ENCODE results near the gene KCNN1. TPM values are rescaled to one million over a fixed set of nuclear protein-coding genes. Genes with fewer than 3 reads are reported as not detected.

The KCNN1 gene
- total and polyA plus RNA-seq, 2 of the 13 experiments (the other 11 are each of a cell fraction or from before 2014, with no cell fraction given), result 0.04 TPM; not detected in 1

DNA sequence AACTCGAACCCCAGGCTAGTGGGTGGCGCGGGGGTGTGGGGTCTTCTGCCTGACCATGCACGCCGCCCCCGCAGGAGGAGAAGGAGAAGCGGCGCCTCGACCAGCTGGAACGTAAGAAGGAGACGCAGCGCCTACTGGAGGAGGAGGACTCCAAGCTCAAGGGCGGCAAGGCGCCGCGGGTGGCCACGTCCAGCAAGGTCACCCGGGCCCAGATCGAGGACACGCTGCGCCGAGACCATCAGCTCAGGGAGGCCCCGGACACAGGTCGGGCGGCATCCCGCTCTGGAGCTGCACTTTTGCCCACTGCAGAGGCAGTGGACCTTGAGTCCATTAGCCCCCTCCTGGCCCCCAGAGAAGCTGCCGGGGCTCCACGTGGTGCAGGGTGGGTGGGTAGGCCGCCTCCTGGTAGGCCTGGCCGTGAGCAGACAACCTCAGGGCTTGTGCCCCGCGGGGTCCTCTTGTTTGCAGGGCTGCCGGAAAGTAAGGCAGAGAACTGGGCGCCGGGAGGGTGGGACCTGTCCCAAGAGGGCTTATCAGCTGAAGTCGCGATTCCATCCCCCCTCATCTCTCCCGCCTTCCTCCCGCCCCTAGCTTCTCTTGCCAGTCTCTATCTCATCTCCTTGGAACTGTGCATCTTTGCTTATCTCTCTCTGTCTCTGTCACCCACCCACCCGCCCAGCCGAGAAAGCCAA is 24.2 kb upstream of the KCNN1 start:
- 97% methylated on average over 24 of the region's 41 CpGs for WGBS (ENCODE audit: low lambda C conversion rate)
- no peak overlapping the region for H2AFZ ChIP-seq (ENCODE audit: low read length)
- ChIA-PET CTCF (ENCODE audit: low intra/inter-chr PET ratio, low total read pairs) (no interaction called here), POLR2A (no interaction called here)
- no peak for FAIRE-seq
- no peak for ATAC-seq
- no peak overlapping the region for H3K4me3 ChIP-seq (replicated peaks in 1 of 3; ENCODE audit: insufficient read depth in 1 of 3, low read depth in 2 of 3, low read length in 3 of 3)
- intact Hi-C loops (cut with micrococcal nuclease; ENCODE audit: unreplicated experiment) (no loop called here), in situ Hi-C loops (cut with HindIII; ENCODE audit: extremely low pct_ligation_motif_present, low pct_unique_long_range_greater_than_20kb) (loop anchor here (25.0 kb wide), 1 partner anchor 120 kb away; no protein-coding TSS in a partner anchor)
- no peak overlapping the region for H3K9ac ChIP-seq (ENCODE audit: insufficient read depth, low read depth, low read length)
- TF ChIP-seq, protein P1, sequence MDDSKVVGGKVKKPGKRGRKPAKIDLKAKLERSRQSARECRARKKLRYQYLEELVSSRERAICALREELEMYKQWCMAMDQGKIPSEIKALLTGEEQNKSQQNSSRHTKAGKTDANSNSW (CRISPR knock-in tag; IDR thresholded peaks at IDR 0.05; ENCODE audit: borderline replicate concordance), result no peak
- TF ChIP-seq NFATC3 (CRISPR knock-in tag; IDR thresholded peaks at IDR 0.05) (no peak), HDAC1 (CRISPR knock-in tag; IDR thresholded peaks at IDR 0.05) (no peak), AHR (CRISPR knock-in tag; IDR thresholded peaks at IDR 0.05) (no peak), ZNF616 (CRISPR knock-in tag; IDR thresholded peaks at IDR 0.05; ENCODE audit: low read depth) (no peak), IKZF4 (CRISPR knock-in tag; IDR thresholded peaks at IDR 0.05; ENCODE audit: borderline replicate concordance, low read depth, not compliant biosample characterization) (no peak), ZFY (CRISPR knock-in tag; IDR thresholded peaks at IDR 0.05) (no peak), HOXA3 (CRISPR knock-in tag; IDR thresholded peaks at IDR 0.05) (no peak), ZNF317 (CRISPR knock-in tag; IDR thresholded peaks at IDR 0.05) (no peak), ZNF350 (CRISPR knock-in tag; IDR thresholded peaks at IDR 0.05; ENCODE audit: borderline replicate concordance, low read depth) (no peak), NONO (IDR thresholded peaks at IDR 0.05) (no peak), NONO (CRISPR knock-in tag; conservative IDR thresholded peaks at IDR 0.05) (no peak), FOXC1 (CRISPR knock-in tag; IDR thresholded peaks at IDR 0.05; ENCODE audit: borderline replicate concordance) (no peak), ZNF670 (CRISPR knock-in tag; IDR thresholded peaks at IDR 0.05; ENCODE audit: borderline replicate concordance) (no peak), SP5 (CRISPR knock-in tag; IDR thresholded peaks at IDR 0.05; ENCODE audit: borderline replicate concordance, low read depth) (no peak), ZFX (CRISPR knock-in tag; IDR thresholded peaks at IDR 0.05; ENCODE audit: low read depth) (no peak), HHEX (CRISPR knock-in tag; IDR thresholded peaks at IDR 0.05) (no peak), ZNF543 (CRISPR knock-in tag; IDR thresholded peaks at IDR 0.05) (no peak), JUND (CRISPR knock-in tag; IDR thresholded peaks at IDR 0.05) (no peak)
- no peaks in the 10 kb centered on the region for H3K9me3 ChIP-seq (ENCODE audit: low read length)
- no TSS peak for BruUV-seq (replicated peaks)
- H3K79me2 ChIP-seq (ENCODE audit: insufficient read depth, low read length), result no peaks in the 10 kb centered on the region
- no peak for DNase-seq (ENCODE audit: low spot score)
- H3K4me1 ChIP-seq (ENCODE audit: insufficient read depth, low read length), result peaks cover 7% of the 10 kb centered on the region
- H3K36me3 ChIP-seq (replicated peaks in 1 of 2; ENCODE audit: control insufficient read depth in 1 of 2, insufficient read depth in 2 of 2, low read length in 2 of 2), result peaks cover 0 to 3% of the 10 kb centered on the region in 2 experiments; a peak in 1 of 5 replicates
- no peak overlapping the region for H3K4me2 ChIP-seq (ENCODE audit: low read depth, low read length)
- H3K27me3 ChIP-seq (ENCODE audit: control insufficient read depth in 1 of 2, insufficient read depth in 2 of 2, low read length in 2 of 2), result no peaks in the 10 kb centered on the region; a peak in 1 of 5 replicates
- no peaks in the 10 kb centered on the region for H4K20me1 ChIP-seq (ENCODE audit: insufficient read depth, low read length)
- H3K27ac ChIP-seq (ENCODE audit: extremely low read length, insufficient read depth, low read length), result no peak overlapping the region
